Dendritic cell treated with granulocyte-macrophage colony-stimulating factor and Interleukin-4, amounts not matched to agents 40 ng/mL and 50 ng/mL, for 4 days (primary cell): ENCODE measurements around the gene ZCCHC7.
A peak's percentile ranks its signal among the peaks of the same experiment; 100 is the strongest.
"Not testable (repeated sequence)": the region's sequence is repeated elsewhere in the genome, so short reads cannot be mapped to it uniquely, and the experiment has no call there.

Source experiments
- H3K27ac Mint-ChIP-seq: one replicate; pipeline ENCODE4 v1.8.0; 2022; ENCODE audit warnings: mild to moderate bottlenecking, mixed read lengths
- H3K27me3 Mint-ChIP-seq: one replicate; pipeline ENCODE4 v1.8.0; 2022; ENCODE audit warnings: mild to moderate bottlenecking, mixed read lengths
- H3K36me3 Mint-ChIP-seq: one replicate; pipeline ENCODE4 v1.8.0; 2022; ENCODE audit warnings: low read depth, mixed read lengths
- H3K4me1 Mint-ChIP-seq: one replicate; pipeline ENCODE4 v1.8.0; 2022; ENCODE audit warnings: low read depth, mixed read lengths
- H3K4me3 Mint-ChIP-seq: one replicate; pipeline ENCODE4 v1.8.0; 2022; ENCODE audit warnings: mild to moderate bottlenecking, moderate library complexity, mixed read lengths
- H3K9me3 Mint-ChIP-seq: one replicate; pipeline ENCODE4 v1.8.0; 2022; ENCODE audit warnings: mixed read lengths
- intact Hi-C: fragments of 100-400 bp; cut with micrococcal nuclease; formaldehyde crosslinking; loops from one replicate; pipeline ENCODE4 v1.15.0; 2022

Gene ZCCHC7

DNA sequence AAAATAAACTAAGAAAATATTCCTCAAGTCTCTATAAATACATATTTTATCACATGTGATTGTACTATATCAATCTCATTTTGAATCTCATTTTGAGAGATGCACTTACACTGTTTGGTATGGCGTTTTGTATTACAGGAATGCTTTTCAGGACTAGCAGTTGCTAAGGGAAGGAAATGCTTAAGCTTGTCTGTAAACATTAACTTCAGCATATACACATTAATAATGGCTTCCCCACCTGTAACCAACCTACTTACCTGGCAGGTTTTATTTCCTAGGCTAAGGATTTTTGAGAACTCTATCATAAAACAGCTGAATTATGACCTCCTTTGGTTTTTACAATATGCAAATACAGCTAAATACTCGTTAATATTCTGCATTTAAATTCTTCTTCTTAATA lies 161.2 kb downstream of the ZCCHC7 start:
- no peaks in the 10 kb centered on the region for H3K9me3 Mint-ChIP-seq
- H3K4me1 Mint-ChIP-seq: no peaks in the 10 kb centered on the region
- peaks cover 6% of the 10 kb centered on the region for H3K36me3 Mint-ChIP-seq
- no peak overlapping the region for H3K4me3 Mint-ChIP-seq
- H3K27ac Mint-ChIP-seq: no peak overlapping the region
- intact Hi-C loops: no loop called here
- no peaks in the 10 kb centered on the region for H3K27me3 Mint-ChIP-seq

DNA sequence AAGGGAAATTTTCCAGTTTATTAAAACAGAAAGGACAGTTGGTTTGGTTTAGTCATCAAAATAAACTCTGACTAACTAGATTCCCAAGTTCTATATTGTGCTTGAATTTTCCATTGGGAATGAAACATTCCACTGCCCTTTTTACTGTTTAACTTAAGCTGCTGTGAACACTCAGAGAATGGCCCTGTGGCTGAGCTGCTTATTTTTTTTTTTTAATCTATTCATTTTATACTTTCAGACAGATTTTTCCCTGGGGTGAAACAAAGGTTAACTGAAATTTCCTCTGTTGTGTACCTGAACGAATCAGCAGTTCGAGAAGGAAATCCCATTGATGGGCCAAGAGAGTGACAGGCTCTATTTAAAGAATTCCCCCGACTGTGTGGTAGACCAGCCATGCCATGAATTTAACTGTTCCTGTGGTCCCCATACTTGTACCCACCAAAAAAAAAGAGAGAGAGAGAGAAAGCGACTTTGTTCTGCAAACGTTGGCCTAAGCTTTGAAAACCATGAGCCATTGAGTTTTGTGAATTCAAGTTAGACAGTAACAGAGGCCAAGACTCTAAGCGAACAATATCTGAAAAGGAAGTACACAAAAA lies 163.5 kb downstream of the ZCCHC7 start:
- Mint-ChIP-seq H3K27me3 (no peaks in the 10 kb centered on the region), H3K4me3 (no peak overlapping the region), H3K4me1 (no peaks in the 10 kb centered on the region), H3K9me3 (no peaks in the 10 kb centered on the region), H3K36me3 (peaks cover 10% of the 10 kb centered on the region), H3K27ac (no peak overlapping the region)
- intact Hi-C loops: no loop called here

DNA sequence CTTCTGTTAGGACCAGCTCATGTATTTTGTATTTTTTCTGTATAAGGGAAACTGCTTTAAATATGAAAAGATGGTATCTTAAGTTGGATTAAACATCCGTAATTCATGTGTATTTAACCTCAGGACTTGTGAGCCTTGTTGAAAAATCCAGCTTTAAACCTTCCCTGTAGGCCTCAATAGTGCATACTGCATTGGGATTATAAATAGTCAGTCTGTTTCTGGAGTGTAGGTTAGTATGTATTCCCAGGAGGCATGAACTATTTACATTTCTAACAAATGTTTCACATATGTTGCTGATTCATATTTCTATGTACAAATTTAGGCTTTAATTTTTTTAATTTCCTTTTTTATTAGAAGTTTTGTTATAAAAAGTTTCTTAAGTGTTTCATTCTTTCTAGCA lies 164.3 kb downstream of the ZCCHC7 start:
- no peaks in the 10 kb centered on the region for H3K27me3 Mint-ChIP-seq
- no peaks in the 10 kb centered on the region for H3K4me1 Mint-ChIP-seq
- H3K36me3 Mint-ChIP-seq: peaks cover 17% of the 10 kb centered on the region
- no peak overlapping the region for H3K27ac Mint-ChIP-seq
- intact Hi-C loops: no loop called here
- H3K4me3 Mint-ChIP-seq: no peak overlapping the region
- H3K9me3 Mint-ChIP-seq: no peaks in the 10 kb centered on the region

DNA sequence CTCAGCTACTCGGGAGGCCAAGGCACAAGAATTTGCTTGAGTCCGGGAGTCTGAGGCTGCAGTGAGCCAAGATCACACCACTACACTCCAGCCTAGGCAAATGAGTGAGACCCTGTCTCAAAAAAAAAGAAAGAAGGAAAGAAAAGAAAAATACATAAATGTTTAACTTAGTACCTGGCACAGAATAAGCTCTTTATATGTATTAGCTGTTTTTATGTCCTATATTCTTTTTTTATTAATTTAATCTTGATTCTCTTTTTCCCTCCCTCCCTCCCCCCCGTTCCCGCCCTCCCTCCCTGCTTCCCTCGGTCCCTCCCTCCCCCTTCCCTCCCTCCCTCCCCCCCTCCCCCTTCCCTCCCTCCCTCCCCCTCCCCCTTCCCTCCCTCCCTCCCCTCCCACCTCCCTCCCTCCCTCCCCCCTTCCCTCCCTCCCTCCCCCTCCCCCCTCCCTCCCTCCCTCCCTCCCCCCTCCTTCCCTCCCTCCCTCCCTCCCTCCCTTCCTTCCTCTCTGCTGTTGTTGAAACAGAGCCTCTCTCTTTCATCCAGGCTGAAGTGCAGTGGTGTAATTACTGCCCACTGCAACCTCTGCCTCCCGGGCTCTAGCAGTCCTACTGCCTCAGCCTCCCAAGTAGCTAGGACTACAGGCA lies 166.3 kb downstream of the ZCCHC7 start:
- intact Hi-C loops: no loop called here
- H3K27ac Mint-ChIP-seq: peak overlapping the region; percentile 43
- H3K4me1 Mint-ChIP-seq: peaks cover 5% of the 10 kb centered on the region

DNA sequence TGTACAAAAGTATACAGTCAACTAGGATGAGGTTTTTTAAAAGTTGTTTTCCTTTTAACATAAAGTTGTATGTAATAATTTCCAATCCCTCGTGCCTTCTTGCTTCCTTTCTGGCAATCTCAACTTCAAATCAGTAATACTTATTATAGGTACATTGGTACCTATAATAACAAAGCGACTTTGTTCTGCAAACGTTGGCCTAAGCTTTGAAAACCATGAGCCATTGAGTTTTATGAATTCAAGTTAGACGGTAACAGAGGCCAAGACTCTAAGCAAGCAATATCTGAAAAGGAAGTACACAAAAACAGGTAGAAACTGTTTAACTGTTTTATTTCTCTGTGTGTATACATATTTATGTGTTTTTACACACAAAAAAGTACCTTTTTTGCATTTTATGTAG lies 166.9 kb downstream of the ZCCHC7 start:
- H3K4me3 Mint-ChIP-seq: no peak overlapping the region
- H3K9me3 Mint-ChIP-seq: no peaks in the 10 kb centered on the region
- peaks cover 24% of the 10 kb centered on the region for H3K36me3 Mint-ChIP-seq
- no peak overlapping the region for H3K27ac Mint-ChIP-seq
- H3K4me1 Mint-ChIP-seq: peaks cover 5% of the 10 kb centered on the region
- no peaks in the 10 kb centered on the region for H3K27me3 Mint-ChIP-seq
- intact Hi-C loops: no loop called here

More for the DNA sequence above, 166.3 kb downstream of the ZCCHC7 start:
- Mint-ChIP-seq H3K4me3 (no peak overlapping the region), H3K9me3 (no peaks in the 10 kb centered on the region), H3K27me3 (no peaks in the 10 kb centered on the region), H3K36me3 (peaks cover 24% of the 10 kb centered on the region)

DNA sequence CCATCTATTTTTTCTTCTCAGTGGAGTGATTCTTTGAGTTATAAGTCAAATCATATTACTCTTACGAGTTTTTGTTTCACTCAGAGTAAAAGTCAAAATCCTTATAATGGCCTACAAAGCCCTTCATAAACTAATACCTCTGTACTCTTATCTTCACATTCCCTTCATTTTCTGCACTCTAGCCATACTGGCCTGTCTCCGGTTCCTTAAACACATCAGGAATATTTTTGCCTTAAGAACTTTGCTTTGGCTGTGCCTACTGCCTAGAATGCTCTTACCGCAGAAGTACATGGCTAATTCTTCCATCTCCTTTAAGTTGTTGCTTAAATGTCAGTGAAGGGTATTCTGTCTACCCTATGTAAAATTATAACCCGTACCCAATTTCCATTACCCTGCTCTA lies 169.3 kb downstream of the ZCCHC7 start:
- Mint-ChIP-seq H3K4me1 (peaks cover 11% of the 10 kb centered on the region), H3K27me3 (no peaks in the 10 kb centered on the region)
- intact Hi-C loops: no loop called here

DNA sequence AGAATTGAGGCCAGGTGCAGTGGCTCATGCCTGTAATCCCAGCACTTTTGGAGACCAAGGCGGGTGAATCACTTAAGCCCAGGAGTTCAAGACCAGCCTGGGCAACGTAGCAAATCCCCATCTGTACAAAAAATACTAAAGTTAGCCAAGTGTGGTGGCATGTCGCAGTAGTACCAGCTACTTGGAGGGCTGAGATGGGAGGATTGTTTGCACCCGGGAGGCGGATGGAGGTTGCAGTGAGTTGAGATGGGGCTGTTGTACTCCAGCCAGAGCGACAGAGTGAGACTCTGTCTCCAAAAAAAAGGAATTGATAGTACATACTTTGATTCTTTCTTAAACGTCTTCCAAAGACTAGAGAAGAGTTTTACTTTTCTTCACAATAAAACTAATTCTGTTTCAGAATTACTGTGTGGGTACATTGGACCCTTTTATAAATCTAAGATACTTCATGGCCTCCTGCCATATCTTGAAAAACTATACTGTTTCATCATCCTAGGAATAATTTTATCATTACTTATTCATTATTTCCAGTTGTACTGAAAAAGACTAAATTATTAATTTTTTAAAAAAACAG lies 170.1 kb downstream of the ZCCHC7 start:
- H3K4me1 Mint-ChIP-seq: peaks cover 11% of the 10 kb centered on the region
- no peak overlapping the region for H3K27ac Mint-ChIP-seq
- intact Hi-C loops: no loop called here

More for the DNA sequence above, 169.3 kb downstream of the ZCCHC7 start:
- no peaks in the 10 kb centered on the region for H3K9me3 Mint-ChIP-seq
- H3K27ac Mint-ChIP-seq: no peak overlapping the region
- no peak overlapping the region for H3K4me3 Mint-ChIP-seq
- peaks cover 24% of the 10 kb centered on the region for H3K36me3 Mint-ChIP-seq

DNA sequence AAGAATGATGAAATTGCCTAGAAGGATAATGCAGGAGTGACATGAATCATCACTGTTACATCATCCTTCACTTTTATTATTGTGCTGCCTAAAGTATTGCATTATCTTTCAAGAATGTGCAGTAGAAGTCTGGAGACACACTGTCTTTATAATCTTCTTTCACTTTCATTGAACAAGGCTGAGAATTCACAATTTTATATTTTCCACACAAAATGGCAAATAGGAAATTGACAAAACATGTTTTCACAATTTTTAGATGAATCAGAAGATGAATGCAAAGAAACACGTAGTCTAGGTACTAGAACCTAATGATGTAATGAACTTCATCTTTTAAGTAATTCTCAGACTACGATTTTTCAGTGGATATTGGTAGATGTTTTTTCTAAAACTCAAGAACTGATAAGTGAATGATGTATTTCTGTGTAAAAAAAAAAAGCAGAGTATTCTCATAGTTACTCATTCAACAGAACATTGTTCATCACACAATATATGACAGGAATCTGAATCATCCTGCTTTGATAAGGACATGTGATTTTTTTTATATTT lies 170.6 kb downstream of the ZCCHC7 start:
- peaks cover 11% of the 10 kb centered on the region for H3K4me1 Mint-ChIP-seq
- H3K4me3 Mint-ChIP-seq: no peak overlapping the region
- intact Hi-C loops: no loop called here
- H3K27ac Mint-ChIP-seq: no peak overlapping the region
- peaks cover 24% of the 10 kb centered on the region for H3K36me3 Mint-ChIP-seq
- H3K27me3 Mint-ChIP-seq: no peaks in the 10 kb centered on the region
- no peaks in the 10 kb centered on the region for H3K9me3 Mint-ChIP-seq

More for the DNA sequence above, 170.1 kb downstream of the ZCCHC7 start:
- Mint-ChIP-seq H3K36me3 (peaks cover 24% of the 10 kb centered on the region), H3K27me3 (no peaks in the 10 kb centered on the region), H3K9me3 (no peaks in the 10 kb centered on the region), H3K4me3 (no peak overlapping the region)

DNA sequence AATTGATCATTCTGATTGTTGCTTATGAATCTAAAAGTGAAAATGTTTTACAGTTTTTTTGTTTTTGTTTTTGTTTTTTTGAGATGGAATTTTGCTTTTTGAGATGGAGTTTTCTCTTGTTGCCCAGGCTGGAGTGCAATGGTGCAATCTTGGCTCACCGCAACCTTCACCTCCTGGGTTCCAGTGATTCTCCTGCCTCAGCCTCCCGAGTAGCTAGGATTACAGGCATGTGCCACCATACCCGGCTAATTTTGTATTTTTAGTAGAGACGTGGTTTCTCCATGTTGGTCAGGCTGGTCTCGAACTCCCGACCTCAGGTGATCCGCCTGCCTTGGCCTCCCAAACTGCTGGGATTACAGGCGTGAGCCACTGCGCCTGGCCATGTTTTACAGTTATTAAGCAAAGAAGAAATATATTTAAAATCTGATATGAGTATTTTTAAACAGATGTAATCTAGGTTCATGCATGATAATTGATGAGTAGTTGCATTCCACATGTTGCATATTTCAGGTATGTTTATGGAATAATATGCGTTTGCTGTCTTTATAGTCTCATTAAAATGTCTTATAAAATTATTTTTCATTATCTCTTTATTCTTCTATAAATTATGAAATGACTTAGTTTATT lies 171.4 kb downstream of the ZCCHC7 start:
- H3K9me3 Mint-ChIP-seq, H3K27me3 Mint-ChIP-seq, H3K4me3 Mint-ChIP-seq, H3K27ac Mint-ChIP-seq, intact Hi-C loops: not testable (repeated sequence)
- Mint-ChIP-seq H3K4me1 (peaks cover 11% of the 10 kb centered on the region), H3K36me3 (peaks cover 30% of the 10 kb centered on the region)

DNA sequence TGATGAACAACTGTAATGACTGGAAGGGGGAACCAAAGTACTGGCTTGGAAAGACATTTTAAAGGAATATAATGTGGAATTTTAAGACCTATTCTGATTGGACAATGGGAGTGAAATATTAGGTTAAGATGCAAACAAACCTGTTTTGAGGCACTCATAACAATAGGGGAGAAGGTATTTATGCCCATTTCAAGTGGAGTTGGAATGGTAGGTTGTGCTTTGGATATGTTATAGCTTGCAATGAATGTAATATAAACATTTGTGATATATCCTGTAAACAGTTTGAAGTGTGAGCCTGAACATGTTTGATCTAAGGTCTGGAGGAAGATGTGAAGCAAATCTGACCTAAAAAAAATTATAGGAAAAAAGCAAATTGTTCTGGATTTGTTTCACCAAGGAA lies 172.5 kb downstream of the ZCCHC7 start:
- intact Hi-C loops: no loop called here
- Mint-ChIP-seq H3K9me3 (no peaks in the 10 kb centered on the region), H3K27ac (no peak overlapping the region)

DNA sequence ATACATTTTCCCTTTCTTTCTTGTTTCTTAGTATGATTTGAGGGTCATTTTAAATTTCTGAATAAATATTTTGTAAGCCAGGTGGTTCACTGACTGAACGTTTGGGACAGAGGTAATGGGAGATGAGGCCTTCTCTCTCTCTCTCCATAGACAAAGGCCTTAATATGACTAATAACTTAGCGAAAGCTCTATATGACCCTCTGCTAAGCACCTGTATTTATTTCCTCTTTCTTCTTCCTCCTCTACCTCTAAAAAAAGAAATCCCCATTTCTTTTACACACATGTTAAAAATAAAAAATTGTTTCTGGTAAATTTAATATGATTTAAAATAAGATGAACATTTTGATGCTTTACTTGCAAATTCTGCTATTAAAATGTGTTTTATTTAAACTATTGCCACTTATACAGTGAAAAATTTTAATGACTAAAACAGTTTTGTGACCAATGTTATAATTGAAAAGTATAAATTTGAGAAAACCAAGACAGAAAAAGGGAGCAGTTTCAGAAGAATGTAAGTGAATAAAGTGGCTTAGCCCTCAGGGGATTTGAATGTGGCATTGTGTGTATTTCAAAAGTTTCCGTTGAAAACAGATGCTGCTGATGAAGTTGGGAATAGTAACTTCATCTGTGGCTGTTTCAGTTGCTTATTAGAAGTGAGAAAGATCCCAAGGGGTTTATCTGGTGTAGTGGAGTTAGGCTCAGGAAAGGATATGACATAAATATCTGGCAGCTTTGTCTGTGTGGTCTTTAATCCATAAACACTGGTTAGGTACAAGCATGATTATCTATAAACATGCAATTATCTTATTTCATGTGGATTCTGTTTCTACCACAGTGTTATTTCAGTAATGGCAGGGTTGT lies 173.5 kb downstream of the ZCCHC7 start:
- H3K4me1 Mint-ChIP-seq: peaks cover 11% of the 10 kb centered on the region
- intact Hi-C loops: no loop called here
- no peaks in the 10 kb centered on the region for H3K27me3 Mint-ChIP-seq
- H3K27ac Mint-ChIP-seq: no peak overlapping the region
- no peaks in the 10 kb centered on the region for H3K9me3 Mint-ChIP-seq
- H3K36me3 Mint-ChIP-seq: peaks cover 35% of the 10 kb centered on the region
- no peak overlapping the region for H3K4me3 Mint-ChIP-seq

More for the DNA sequence above, 172.5 kb downstream of the ZCCHC7 start:
- Mint-ChIP-seq H3K4me1 (peaks cover 11% of the 10 kb centered on the region), H3K27me3 (no peaks in the 10 kb centered on the region), H3K4me3 (no peak overlapping the region), H3K36me3 (peaks cover 31% of the 10 kb centered on the region)

DNA sequence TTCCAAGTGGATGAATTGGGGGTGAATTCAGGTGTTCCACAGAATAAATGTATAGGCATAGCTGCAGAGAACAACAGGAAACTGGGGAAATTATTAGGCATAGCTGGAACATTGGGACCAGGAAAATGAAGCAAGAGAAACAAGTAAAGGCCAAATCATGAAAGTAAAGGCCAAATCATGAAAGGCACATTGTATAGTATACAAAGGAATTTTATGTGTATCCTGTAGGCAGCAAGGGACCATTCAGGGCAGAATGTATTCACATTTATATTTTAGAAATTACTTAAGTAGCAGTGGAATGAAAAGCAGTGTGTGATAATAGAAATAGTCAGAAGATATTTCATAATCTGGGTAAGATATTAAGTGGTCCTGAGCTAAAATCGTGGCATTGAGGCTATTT lies 174.8 kb downstream of the ZCCHC7 start:
- Mint-ChIP-seq H3K4me3 (no peak overlapping the region), H3K9me3 (no peaks in the 10 kb centered on the region), H3K27ac (no peak overlapping the region), H3K4me1 (peaks cover 10% of the 10 kb centered on the region), H3K27me3 (no peaks in the 10 kb centered on the region), H3K36me3 (peaks cover 27% of the 10 kb centered on the region)
- intact Hi-C loops: no loop called here

DNA sequence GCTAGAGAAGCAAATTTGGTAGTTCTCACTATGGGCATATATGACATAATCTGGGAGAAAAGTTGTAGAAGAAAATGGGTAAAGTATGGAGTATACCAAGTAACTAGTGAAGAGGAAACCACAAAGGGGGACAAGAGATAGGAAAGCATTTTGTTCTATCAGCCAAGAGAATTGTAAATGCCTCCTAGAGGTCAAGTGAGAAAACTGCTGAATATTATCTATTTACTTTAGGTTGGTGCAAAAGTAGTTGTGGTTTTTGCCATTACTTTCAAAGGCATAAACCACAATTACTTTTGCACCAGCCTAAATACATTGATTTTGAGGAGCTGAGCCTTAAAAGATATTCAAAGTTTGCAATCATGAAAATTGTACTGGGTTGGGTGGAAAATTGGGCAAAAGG lies 175.4 kb downstream of the ZCCHC7 start:
- Mint-ChIP-seq H3K9me3 (no peaks in the 10 kb centered on the region), H3K4me1 (peaks cover 10% of the 10 kb centered on the region)

More for the DNA sequence above, 175.4 kb downstream of the ZCCHC7 start:
- Mint-ChIP-seq H3K36me3 (peaks cover 24% of the 10 kb centered on the region), H3K27ac (no peak overlapping the region), H3K27me3 (no peaks in the 10 kb centered on the region), H3K4me3 (no peak overlapping the region)
- intact Hi-C loops: no loop called here
